ENCODE measurements around the gene GNPTG.

DNA sequence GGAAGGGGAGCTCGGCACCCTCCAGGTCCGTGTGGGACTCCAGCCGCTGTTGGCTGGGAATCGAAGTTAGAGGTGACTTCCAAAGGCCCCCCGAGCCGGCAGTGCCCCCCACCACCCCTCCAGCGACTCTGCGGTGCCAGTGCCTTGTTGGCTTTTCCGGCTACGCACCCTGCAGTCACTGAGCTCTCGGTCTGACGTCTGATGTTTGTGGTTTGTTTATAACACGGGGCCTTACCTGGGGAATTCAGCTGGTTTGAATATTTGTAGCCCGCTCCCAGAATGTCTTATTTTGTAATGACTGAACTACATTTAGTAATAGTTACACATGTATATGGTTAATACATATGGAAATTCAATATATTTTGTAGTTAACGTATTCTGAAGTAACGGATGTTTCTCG lies 25.3 kb upstream of the GNPTG start:
- TF ChIP-seq POLR2AphosphoS5 (IDR thresholded peaks at IDR 0.05; ENCODE audit: borderline replicate concordance, low read depth, low read length) (no peak), EZH2 (IDR thresholded peaks at IDR 0.05) (no peak)
